ENCODE data around the gene CIAO2A.

The CIAO2A gene

GRCh38 chr15:64037966-64038365 is 55.7 kb downstream of the CIAO2A start:
- DNase-seq: no peak

GRCh38 chr15:64037116-64037515 is 56.5 kb downstream of the CIAO2A start:
- DNase-seq: no peak

- DNase-seq: no peak
Observed at GRCh38 chr15:64035525-64035924, 58.1 kb downstream of the CIAO2A start.

GRCh38 chr15:64034519-64034918 is 59.1 kb downstream of the CIAO2A start:
- no peak for DNase-seq

- DNase-seq: no peak
Observed at GRCh38 chr15:64032329-64032728, 61.3 kb downstream of the CIAO2A start.

- DNase-seq: no peak
Observed at GRCh38 chr15:64030123-64030522, 63.5 kb downstream of the CIAO2A start.

- no peak for DNase-seq
Observed at GRCh38 chr15:64029633-64030032, 64.0 kb downstream of the CIAO2A start.

GRCh38 chr15:64029110-64029509 is 64.5 kb downstream of the CIAO2A start:
- DNase-seq: peak; percentile 75

GRCh38 chr15:64026591-64026990 is 67.0 kb downstream of the CIAO2A start:
- DNase-seq: no peak

- DNase-seq: no peak
Observed at GRCh38 chr15:64024172-64025050, 69.2 kb downstream of the CIAO2A start.

- peak; percentile 49 for DNase-seq
Observed at GRCh38 chr15:64023220-64023619, 70.4 kb downstream of the CIAO2A start.

GRCh38 chr15:64022571-64022970 is 71.1 kb downstream of the CIAO2A start:
- no peak for DNase-seq
